ENCODE data around the gene BCAT1. TPM values are rescaled to one million over a fixed set of nuclear protein-coding genes. Genes with fewer than 3 reads are reported as not detected.
"Not testable (repeated sequence)": the region's sequence is repeated elsewhere in the genome, so short reads cannot be mapped to it uniquely, and the experiment has no call there.

Gene BCAT1
- total and polyA plus RNA-seq, 2 donors (not counting 1 experiment from before 2014, with no cell fraction given): 0.33 to 9.6 TPM

GRCh38 chr12:24810378-24810777, 138.5 kb downstream of the BCAT1 start:
- intact Hi-C loops (cut with micrococcal nuclease): loop anchor here (5.0 to 10.0 kb wide), 2 partner anchors 78 to 244 kb away; a partner anchor contains a TSS
- whole genome bisulfite sequencing (ENCODE audit: insufficient coverage): 62% methylated on average over 3 of the region's 5 CpGs
- Histone ChIP-seq H3K9me3 (ENCODE audit: control extremely low read depth in 1 of 3, control insufficient read depth in 2 of 3, insufficient read depth in 1 of 3, low read length in 2 of 3) (no peaks in the 10 kb centered on the region), H3K4me3 (ENCODE audit: control extremely low read depth in 1 of 5, extremely low read depth in 1 of 5, insufficient read depth in 1 of 5, low read depth in 2 of 5, low read length in 4 of 5) (no peak overlapping the region), H2AFZ (ENCODE audit: insufficient read depth, low read depth, low read length, poor library complexity, severe bottlenecking) (no peak overlapping the region), H3K4me1 (ENCODE audit: control insufficient read depth in 2 of 2, insufficient read depth in 2 of 2, low read length in 2 of 2) (peaks cover 5 to 16% of the 10 kb centered on the region in 2 donors), H4K20me1 (ENCODE audit: control insufficient read depth, insufficient read depth, low read length, poor library complexity, severe bottlenecking) (no peaks in the 10 kb centered on the region), H3K79me2 (ENCODE audit: control insufficient read depth, insufficient read depth, low read length) (no peaks in the 10 kb centered on the region), H3K27me3 (replicated peaks in 1 of 4; ENCODE audit: control extremely low read depth in 1 of 4, control insufficient read depth in 3 of 4, insufficient read depth in 4 of 4, low read length in 3 of 4) (no peaks in the 10 kb centered on the region), H3K27ac (ENCODE audit: low read length in 2 of 2) (no peak overlapping the region), H3K9ac (ENCODE audit: low read length) (no peak overlapping the region), H3K4me2 (replicated peaks; ENCODE audit: low read depth, low read length, poor library complexity, severe bottlenecking) (no peak overlapping the region), H3K36me3 (replicated peaks in 1 of 2; ENCODE audit: control extremely low read depth in 1 of 2, control insufficient read depth in 1 of 2, extremely low read depth in 1 of 2, insufficient read depth in 2 of 2, low read length in 1 of 2) (no peaks in the 10 kb centered on the region)
- H3K9me3 Mint-ChIP-seq (ENCODE audit: insufficient read depth): no peaks in the 10 kb centered on the region
- CTCF ChIA-PET: interaction anchor here (1.0 kb wide), 1 partner anchor 27 kb away, joined by 3 read pairs; no protein-coding TSS in a partner anchor
- no peaks in the 10 kb centered on the region for H3K27me3 Mint-ChIP-seq
- POLR2A ChIA-PET: no interaction called here
- ATAC-seq (ENCODE audit: low read depth) (no peak), DNase-seq (no peak)
- H3K4me3 Mint-ChIP-seq: no peak overlapping the region
- H3K4me1 Mint-ChIP-seq: peaks cover 24% of the 10 kb centered on the region
- H3K27ac Mint-ChIP-seq: no peak overlapping the region
- TF ChIP-seq EZH2 (IDR thresholded peaks at IDR 0.05; ENCODE audit: borderline replicate concordance, insufficient read depth, low read depth, low read length, poor library complexity, severe bottlenecking) (no peak), CTCF (IDR thresholded peaks at IDR 0.05) (no peak)

GRCh38 chr12:24809306-24809705, 139.6 kb downstream of the BCAT1 start:
- H3K27me3 ChIP-seq (replicated peaks in 1 of 4; ENCODE audit: control extremely low read depth in 1 of 4, control insufficient read depth in 3 of 4, insufficient read depth in 4 of 4, low read length in 3 of 4); H2AFZ ChIP-seq (ENCODE audit: insufficient read depth, low read depth, low read length, poor library complexity, severe bottlenecking); H4K20me1 ChIP-seq (ENCODE audit: control insufficient read depth, insufficient read depth, low read length, poor library complexity, severe bottlenecking); H3K27me3 Mint-ChIP-seq; H3K27ac Mint-ChIP-seq; DNase-seq; H3K9ac ChIP-seq (ENCODE audit: low read length); H3K36me3 ChIP-seq (replicated peaks in 1 of 2; ENCODE audit: control extremely low read depth in 1 of 2, control insufficient read depth in 1 of 2, extremely low read depth in 1 of 2, insufficient read depth in 2 of 2, low read length in 1 of 2); CTCF ChIA-PET; H3K9me3 Mint-ChIP-seq (ENCODE audit: insufficient read depth); H3K79me2 ChIP-seq (ENCODE audit: control insufficient read depth, insufficient read depth, low read length); intact Hi-C loops (cut with micrococcal nuclease); H3K4me3 ChIP-seq (ENCODE audit: control extremely low read depth in 1 of 5, extremely low read depth in 1 of 5, insufficient read depth in 1 of 5, low read depth in 2 of 5, low read length in 4 of 5); H3K4me2 ChIP-seq (replicated peaks; ENCODE audit: low read depth, low read length, poor library complexity, severe bottlenecking); H3K9me3 ChIP-seq (ENCODE audit: control extremely low read depth in 1 of 3, control insufficient read depth in 2 of 3, insufficient read depth in 1 of 3, low read length in 2 of 3); H3K27ac ChIP-seq (ENCODE audit: low read length in 2 of 2); POLR2A ChIA-PET; H3K4me1 ChIP-seq (ENCODE audit: control insufficient read depth in 2 of 2, insufficient read depth in 2 of 2, low read length in 2 of 2); H3K4me3 Mint-ChIP-seq; ATAC-seq (ENCODE audit: low read depth): not testable (repeated sequence)
- no CpG with 5 or more reads among the region's 1 CpG for WGBS (ENCODE audit: insufficient coverage)
- H3K4me1 Mint-ChIP-seq: peaks cover 13% of the 10 kb centered on the region

Measured in B cell (primary cell).